K562 (cell line): ENCODE data around the gene NT5C. TPM values are rescaled to one million over a fixed set of nuclear protein-coding genes. Genes with fewer than 3 reads are reported as not detected.

ENCODE experiments used
- ATAC-seq: fragments of 200-7000 bp; cut with Tn5 transposase; 3 replicates; pipeline ENCODE4 v1.9.1; 2020; ENCODE audit warnings: moderate library complexity
- BruUV-seq: library from RNA; stranded (reverse); fragments of 400-500 nt; replicated peaks from 2 replicates; lab custom pipeline; 2021; lab: Mats Ljungman, UMichigan
- CTCF ChIA-PET: fragments of 300-600 bp; formaldehyde crosslinking; extraction: SDS; loops from one replicate; lab custom pipeline; 2021; ENCODE audit warnings: low intra/inter-chr PET ratio; lab: Yijun Ruan, JAX
- POLR2A ChIA-PET: fragments of 300-600, 350-650 bp; sonication (Branson Sonifier 250); formaldehyde crosslinking; extraction: SDS; loops from one replicate; lab custom pipeline; 2021; ENCODE audit warnings: antibody characterized with exemption, inconsistent platforms; lab: Yijun Ruan, JAX
- DNase-seq, 4 experiments: peaks; one replicate each; pipeline versions ENCODE4 v3.0.0 to v3.0.0-alpha.2; 2011 to 2018; ENCODE audit warnings: low spot score in 3 of 4, mixed read lengths in 3 of 4; ENCODE audit errors: extremely low read depth in 1 of 4
- FAIRE-seq: peaks from 2 replicates; lab custom pipeline; 2011; peaks lifted over from hg19 to GRCh38; lab: Jason Lieb, UNC
- H2AFZ ChIP-seq: 2 replicates; pipeline ENCODE4 v1.6.0; 2011; ENCODE audit warnings: low read depth, low read length, control low read depth, inconsistent platforms
- H3K27ac ChIP-seq: fragments of 200-600 bp; 3 replicates; pipeline ENCODE4 v1.8.0; 2011; ENCODE audit warnings: low read depth, mild to moderate bottlenecking, control low read depth, inconsistent platforms, low read length, moderate library complexity, mixed read lengths; ENCODE audit errors: extremely low read depth
- H3K27me3 ChIP-seq, 2 experiments: fragments of 300-600 bp in 1 of 2; 2 replicates in 1 of 2; 3 replicates in 1 of 2; pipeline versions ENCODE4 v1.6.0 to v1.8.0; 2011; ENCODE audit warnings: inconsistent platforms in 2 of 2, low read length in 2 of 2, mild to moderate bottlenecking in 1 of 2, mixed read lengths in 1 of 2, moderate library complexity in 1 of 2; ENCODE audit not compliant: control insufficient read depth in 2 of 2, insufficient read depth in 2 of 2
- H3K36me3 ChIP-seq: fragments of 300-600 bp; 3 replicates; pipeline ENCODE4 v1.8.0; 2011; ENCODE audit warnings: mild to moderate bottlenecking, low read length, inconsistent platforms; ENCODE audit not compliant: control insufficient read depth, insufficient read depth
- H3K4me1 ChIP-seq, 2 experiments: fragments of 200-600 bp in 1 of 2; replicated peaks in 1 of 2; 2 replicates in 1 of 2; 3 replicates in 1 of 2; pipeline versions ENCODE4 v1.5.1 to v1.8.0; 2011; ENCODE audit warnings: inconsistent platforms in 2 of 2, low read length in 2 of 2, mild to moderate bottlenecking in 1 of 2, mixed read lengths in 1 of 2, moderate library complexity in 1 of 2; ENCODE audit not compliant: control insufficient read depth in 2 of 2, insufficient read depth in 2 of 2
- H3K4me2 ChIP-seq: 2 replicates; pipeline ENCODE4 v1.6.1; 2011; ENCODE audit warnings: low read length, control low read depth, inconsistent platforms, mixed read lengths; ENCODE audit not compliant: insufficient read depth
- H3K4me3 ChIP-seq: fragments of 200-600 bp; sonication (generic), shearing (Covaris generic); 2 replicates; pipeline ENCODE4 v1.5.1; 2016; ENCODE audit warnings: control low read depth, inconsistent platforms
- H3K79me2 ChIP-seq: fragments of 200-600 bp; 3 replicates; pipeline ENCODE4 v1.8.0; 2011; ENCODE audit warnings: low read length, inconsistent platforms; ENCODE audit not compliant: control insufficient read depth, insufficient read depth
- H3K9ac ChIP-seq, 2 experiments: 2 replicates each; pipeline versions ENCODE4 v1.6.0 to v1.6.1; 2011; ENCODE audit warnings: low read depth in 2 of 2, low read length in 2 of 2, control low read depth in 1 of 2, inconsistent platforms in 1 of 2, mild to moderate bottlenecking in 1 of 2, mixed read lengths in 1 of 2; ENCODE audit not compliant: insufficient read depth in 1 of 2
- H3K9me1 ChIP-seq: one replicate; pipeline ENCODE4 v1.6.0; 2011; ENCODE audit warnings: inconsistent platforms, mild to moderate bottlenecking, low read length, moderate library complexity; ENCODE audit not compliant: control insufficient read depth, insufficient read depth
- H3K9me3 ChIP-seq: replicated peaks from 2 replicates; pipeline ENCODE4 v1.5.1; 2011; ENCODE audit warnings: low read depth, low read length, inconsistent platforms; ENCODE audit not compliant: control insufficient read depth, insufficient read depth
- H4K20me1 ChIP-seq: replicated peaks from 2 replicates; pipeline ENCODE4 v1.6.1; 2011; ENCODE audit warnings: low read length, inconsistent platforms, mixed read lengths; ENCODE audit not compliant: control insufficient read depth, insufficient read depth
- ARID2 ChIP-seq: fragments of 450-650 bp; IDR thresholded peaks from 2 replicates; pipeline ENCODE4 v1.6.1; 2017; ENCODE audit warnings: antibody characterized with exemption, mild to moderate bottlenecking
- ATF7 ChIP-seq: fragments of 450-650 bp; IDR thresholded peaks from 2 replicates; pipeline ENCODE4 v1.7.1; 2014; ENCODE audit warnings: mild to moderate bottlenecking, moderate library complexity
- CBX5 ChIP-seq: IDR thresholded peaks from 2 replicates; pipeline ENCODE4 v1.6.1; 2014; ENCODE audit warnings: low read depth, borderline replicate concordance
- EGR1 ChIP-seq: fragments of 450-650 bp; conservative IDR thresholded peaks from 2 replicates; pipeline ENCODE4 v1.6.1; 2017; ENCODE audit warnings: mild to moderate bottlenecking
- EP400 ChIP-seq: fragments of 450-650 bp; IDR thresholded peaks from 2 replicates; pipeline ENCODE4 v1.6.1; 2017; ENCODE audit warnings: antibody characterized with exemption, mild to moderate bottlenecking, moderate library complexity
- ETV5 ChIP-seq: sonication (generic); formaldehyde crosslinking; IDR thresholded peaks from 2 replicates; pipeline ENCODE4 v1.4.0; 2020; ENCODE audit warnings: low read depth, mild to moderate bottlenecking, missing genetic modification reagents
- EWSR1 ChIP-seq: fragments of 450-650 bp; IDR thresholded peaks from 2 replicates; pipeline ENCODE4 v1.6.1; 2018; ENCODE audit warnings: borderline replicate concordance, mild to moderate bottlenecking, low read depth, moderate library complexity; ENCODE audit not compliant: partially characterized antibody
- FIP1L1 ChIP-seq: fragments of 200-400 bp; formaldehyde crosslinking; IDR thresholded peaks from 2 replicates; pipeline ENCODE4 v1.6.1; 2018; ENCODE audit warnings: mild to moderate bottlenecking, low read depth, low read length; ENCODE audit not compliant: poor library complexity, severe bottlenecking
- FOXK1 ChIP-seq: sonication (generic); formaldehyde crosslinking; IDR thresholded peaks from 2 replicates; pipeline ENCODE4 v1.8.0; 2022; ENCODE audit warnings: missing genetic modification reagents, mild to moderate bottlenecking, borderline replicate concordance
- RBM34 ChIP-seq: fragments of 200-400 bp; formaldehyde crosslinking; IDR thresholded peaks from 2 replicates; pipeline ENCODE4 v1.6.1; 2018; ENCODE audit warnings: low read length, borderline replicate concordance; ENCODE audit not compliant: insufficient read depth
- RBM39 ChIP-seq: fragments of 200-400 bp; formaldehyde crosslinking; optimal IDR thresholded peaks from 2 replicates; pipeline ENCODE3; 2018; ENCODE audit warnings: low read depth, low read length
- SIN3B ChIP-seq: fragments of 450-650 bp; IDR thresholded peaks from 2 replicates; pipeline ENCODE4 v1.6.1; 2017; ENCODE audit warnings: low read depth, mild to moderate bottlenecking, moderate library complexity
- SNIP1 ChIP-seq: fragments of 450-650 bp; IDR thresholded peaks from 2 replicates; pipeline ENCODE4 v1.7.1; 2017; ENCODE audit warnings: low read depth, mild to moderate bottlenecking
- TARDBP ChIP-seq: fragments of 450-650 bp; IDR thresholded peaks from 2 replicates; pipeline ENCODE4 v1.6.1; 2016
- TCF7 ChIP-seq: sonication (generic); IDR thresholded peaks from 2 replicates; pipeline ENCODE4 v1.6.1; 2016; ENCODE audit warnings: antibody characterized with exemption, borderline replicate concordance
- TSHZ1 ChIP-seq: fragments of 250-450 bp; sonication (Bioruptor Pico); IDR thresholded peaks from 2 replicates; pipeline ENCODE4 v1.4.0; 2020; ENCODE audit warnings: mild to moderate bottlenecking, moderate library complexity
- ZNF274 ChIP-seq: IDR thresholded peaks from 2 replicates; pipeline ENCODE4 v1.6.1; 2011; ENCODE audit warnings: low read depth, mild to moderate bottlenecking, low read length, moderate library complexity, borderline replicate concordance
- ZNF512 ChIP-seq: IDR thresholded peaks from 2 replicates; pipeline ENCODE4 v1.6.1; 2016; ENCODE audit warnings: missing genetic modification characterization, missing compliant biosample characterization
- ZNF589 ChIP-seq: fragments of 200-800 bp; sonication (Bioruptor generic); IDR thresholded peaks from 2 replicates; pipeline ENCODE4 v1.6.1; 2016; ENCODE audit warnings: low read depth, missing genetic modification characterization, missing compliant biosample characterization
- ZNF76 ChIP-seq: fragments of 250-450 bp; sonication (Bioruptor Pico); IDR thresholded peaks from 2 replicates; pipeline ENCODE4 v1.4.0; 2020; ENCODE audit warnings: mild to moderate bottlenecking, moderate library complexity, borderline replicate concordance
- ZSCAN29 ChIP-seq: fragments of 450-650 bp; IDR thresholded peaks from 2 replicates; pipeline ENCODE4 v1.6.1; 2017
- WGBS: fragments of 100-300 bp; shearing (Covaris generic); methylation state at CpG from one replicate; pipeline ENCODE4 v1.1.6; 2016; ENCODE audit warnings: low coverage, mixed read lengths; ENCODE audit not compliant: insufficient coverage; ENCODE audit errors: missing lambda C conversion rate; 5-methylcytosine and 5-hydroxymethylcytosine counted together
- in situ Hi-C: fragments of 300-500 bp; cut with MboI; formaldehyde crosslinking; loops from 4 replicates; pipeline ENCODE4 v1.15.0; 2018; ENCODE audit warnings: inconsistent platforms, mixed read lengths
- intact Hi-C: fragments of 100-400 bp; cut with micrococcal nuclease; formaldehyde crosslinking; loops from 2 replicates; pipeline ENCODE4 v1.14.2; 2022
- polyA plus RNA-seq, 8 experiments: library from polyadenylated mRNA; depleted of rRNA in 4 of 8; stranded (reverse) in 5 of 8; unstranded in 3 of 8; fragments of >200 nt; fragmentation: Nextera tagmentation in 2 of 8; fragmentation: Illumina TruSeq in 1 of 8; extraction: Ambion mirVana in 2 of 8; extraction: Trizol in 1 of 8; gene quantifications; 2 replicates each; pipeline versions ENCODE4 v1.2.1 to v1.2.3, GENCODE V29; 2011 to 2014; ENCODE audit warnings: inconsistent platforms in 1 of 8, missing spikeins in 1 of 8
- total RNA-seq, 7 experiments: library from RNA; depleted of rRNA in 6 of 7; stranded (reverse); fragments of >200 nt in 6 of 7; fragmentation: Illumina TruSeq in 2 of 7; extraction: Trizol in 2 of 7; gene quantifications; 2 replicates each; pipeline versions ENCODE4 v1.2.1 to v1.2.3, GENCODE V29; 2011 to 2021; ENCODE audit warnings: low replicate concordance in 1 of 7

The NT5C gene
- total and polyA plus RNA-seq, 9 of the 15 experiments (the other 6 are each of a cell fraction or from before 2014, with no cell fraction given): 2.9 to 205 (median 45.0) TPM

GRCh38 chr17:75087182-75087557 lies 44.4 kb downstream of the NT5C start:
- Histone ChIP-seq H3K9me3 (no peaks in the 10 kb centered on the region), H3K9me1 (peaks cover 5% of the 10 kb centered on the region), H3K79me2 (no peaks in the 10 kb centered on the region; the same call in 2 of the 3 replicates), H3K9ac (peak overlapping the region; percentile 71 to 88), H2AFZ (peak overlapping the region; percentile 91), H3K27ac (peak overlapping the region; percentile 84), H3K4me3 (peak overlapping the region; percentile 34), H4K20me1 (no peaks in the 10 kb centered on the region), H3K27me3 (no peaks in the 10 kb centered on the region; a peak in 1 of 5 replicates), H3K4me1 (peaks cover 48 to 53% of the 10 kb centered on the region in 2 experiments), H3K4me2 (peak overlapping the region; percentile 90), H3K36me3 (no peaks in the 10 kb centered on the region)
- intact Hi-C loops: no loop called here
- POLR2A ChIA-PET: interaction anchor here (0.7 to 3.0 kb wide), 6 partner anchors 9 to 27 kb away, joined by 3 to 11 read pairs (median 4); no protein-coding TSS in a partner anchor
- CTCF ChIA-PET: interaction anchor here (0.6 kb wide), 1 partner anchor 27 kb away, joined by 3 read pairs; no protein-coding TSS in a partner anchor
- FAIRE-seq: no peak
- in situ Hi-C loops: no loop called here
- DNase-seq: no peak
- TSS peak; percentile 81 for BruUV-seq
- peak; percentile 1; the same call in 1 of the 3 replicates for ATAC-seq
- WGBS: 46% methylated on average over 10 of the region's 12 CpGs
- no peak for TF ChIP-seq RBM39
- no peak for TF ChIP-seq ZNF512 (tag)
- TF ChIP-seq FOXK1 (CRISPR knock-in tag): no peak
- TF ChIP-seq ZNF274: no peak
- TF ChIP-seq ATF7: no peak
- TF ChIP-seq EGR1: no peak
- TF ChIP-seq ARID2: no peak
- TF ChIP-seq ETV5 (CRISPR knock-in tag): peak; percentile 49; the same call in 1 of the 2 replicates
- TF ChIP-seq EP400: peak; percentile 31; the same call in 1 of the 2 replicates
- no peak for TF ChIP-seq TARDBP
- TF ChIP-seq CBX5: no peak
- no peak for TF ChIP-seq ZSCAN29
- no peak for TF ChIP-seq ZNF76 (CRISPR knock-in tag)
- TF ChIP-seq FIP1L1: no peak
- no peak for TF ChIP-seq SIN3B
- no peak for TF ChIP-seq TCF7
- no peak for TF ChIP-seq ZNF589
- no peak for TF ChIP-seq TSHZ1
- no peak for TF ChIP-seq RBM34
- no peak for TF ChIP-seq SNIP1
- TF ChIP-seq EWSR1: no peak
